Right cardiac atrium (tissue), 5 donors: ENCODE data around the gene NELL1. TPM values are rescaled to one million over a fixed set of nuclear protein-coding genes. Genes with fewer than 3 reads are reported as not detected.
"Not testable (repeated sequence)": the region's sequence is repeated elsewhere in the genome, so short reads cannot be mapped to it uniquely, and the experiment has no call there.

ENCODE experiments used
- ATAC-seq, 2 donors: fragments of 200-7000 bp; cut with Tn5 transposase; one replicate each; pipeline versions ENCODE4 v1.8.0 to v1.9.1; 2020; ENCODE audit warnings: moderate library complexity in 2 of 2, mild to moderate bottlenecking in 1 of 2
- DNase-seq, 3 donors: peaks; one replicate each; pipeline ENCODE4 v3.0.0-alpha.2; 2020
- H3K27ac ChIP-seq: one replicate; pipeline ENCODE4 v1.5.1; 2013; ENCODE audit warnings: mild to moderate bottlenecking, low read length, control low read depth, moderate library complexity
- H3K27me3 ChIP-seq: one replicate; pipeline ENCODE4 v1.6.1; 2013; ENCODE audit not compliant: control insufficient read depth, insufficient read depth
- H3K4me1 ChIP-seq: one replicate; pipeline ENCODE4 v1.6.1; 2013; ENCODE audit warnings: low read length; ENCODE audit not compliant: control insufficient read depth, insufficient read depth
- H3K4me3 ChIP-seq: one replicate; pipeline ENCODE4 v1.5.1; 2013; ENCODE audit warnings: low read length, control low read depth
- H3K9me3 ChIP-seq: one replicate; pipeline ENCODE4 v1.6.1; 2013; ENCODE audit warnings: low read length; ENCODE audit not compliant: control insufficient read depth
- WGBS: extraction: QIAGEN DNeasy Blood & Tissue Kit; methylation state at CpG from one replicate; pipeline ENCODE4 v1.1.7; 2013; 5-methylcytosine and 5-hydroxymethylcytosine counted together
- intact Hi-C, 4 donors: fragments of 100-400 bp; cut with DNase I; formaldehyde crosslinking; loops; one replicate each; pipeline versions ENCODE4 v1.11.0 to v1.14.0; 2022 to 2023
- polyA plus RNA-seq: library from polyadenylated mRNA; stranded (reverse); fragments of 200-250 nt; gene quantifications from one replicate; pipeline ENCODE4 v1.2.3, GENCODE V29; 2013
- total RNA-seq, 4 donors: library from RNA; stranded (reverse); fragmentation: NEBNext Ultra II Directional; extraction: Animal tissue kit (Norgen Biotek cat#: 25700); gene quantifications; one replicate each; pipeline ENCODE4 v1.2.1, GENCODE V29; 2021
- donor health status: healthy with polysubstance abuse.
- donor health status: DM: no; HTN: yes; CAD: no.
- donor health status: DM: no; HTN: no; CAD: no.
- donor health status: DM: no; HTN: yes; CAD: no; lungs with severe emphysema.
- donor health status: DM: yes; HTN: yes; CAD: no.

The NELL1 gene
- total and polyA plus RNA-seq, 5 donors, result 0.09 to 0.22 TPM; not detected in 3

DNA sequence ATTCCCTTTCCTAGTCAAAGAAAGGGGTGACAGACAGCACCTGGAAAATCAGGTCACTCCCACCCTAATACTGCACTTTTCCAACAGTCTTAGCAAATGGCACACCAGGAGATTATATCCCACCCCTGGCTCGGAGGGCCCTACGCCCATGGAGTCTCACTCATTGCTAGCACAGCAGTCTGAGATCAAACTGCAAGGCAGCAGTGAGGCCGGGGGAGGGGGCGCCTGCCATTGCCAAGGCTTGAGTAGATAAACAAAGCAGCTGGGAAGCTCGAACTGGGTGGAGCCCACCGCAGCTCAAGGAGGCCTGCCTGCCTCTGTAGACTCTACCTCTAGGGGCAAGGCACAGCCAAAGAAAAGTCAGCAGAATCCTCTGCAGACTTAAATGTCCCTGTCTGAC, 602.8 kb downstream of the NELL1 start:
- H3K27me3 ChIP-seq, H3K27ac ChIP-seq, H3K9me3 ChIP-seq, intact Hi-C loops, H3K4me3 ChIP-seq, ATAC-seq, H3K4me1 ChIP-seq: not testable (repeated sequence)
- DNase-seq, result peak in 1 of 3 donors; percentile 25
- 75% methylated on average over 6 of the region's 6 CpGs for WGBS

DNA sequence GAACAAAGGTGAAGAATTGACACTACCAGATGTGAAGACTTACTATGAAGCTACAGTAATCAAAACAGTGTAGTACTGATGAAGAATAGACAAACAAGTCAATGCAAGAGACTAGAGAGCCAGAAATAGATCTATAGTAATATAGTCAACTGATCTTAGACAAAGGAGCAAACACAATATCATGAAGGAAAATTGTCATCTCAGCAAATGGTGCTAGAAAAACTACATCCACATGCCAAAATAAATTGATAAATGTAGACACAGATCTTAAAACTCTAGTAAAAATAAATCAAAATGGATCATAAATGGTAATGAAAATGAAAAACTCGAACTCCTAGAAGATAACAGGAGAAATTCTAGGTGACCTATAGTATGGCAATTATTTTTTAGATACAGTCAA, 609.5 kb downstream of the NELL1 start:
- Histone ChIP-seq H3K27me3 (no peaks in the 10 kb centered on the region), H3K9me3 (no peaks in the 10 kb centered on the region), H3K27ac (no peak overlapping the region), H3K4me1 (no peaks in the 10 kb centered on the region), H3K4me3 (no peak overlapping the region)
- intact Hi-C loops, result no loop called here
- WGBS, result 70% methylated on average over 1 of the region's 1 CpG
- no peak for ATAC-seq
- no peak for DNase-seq

DNA sequence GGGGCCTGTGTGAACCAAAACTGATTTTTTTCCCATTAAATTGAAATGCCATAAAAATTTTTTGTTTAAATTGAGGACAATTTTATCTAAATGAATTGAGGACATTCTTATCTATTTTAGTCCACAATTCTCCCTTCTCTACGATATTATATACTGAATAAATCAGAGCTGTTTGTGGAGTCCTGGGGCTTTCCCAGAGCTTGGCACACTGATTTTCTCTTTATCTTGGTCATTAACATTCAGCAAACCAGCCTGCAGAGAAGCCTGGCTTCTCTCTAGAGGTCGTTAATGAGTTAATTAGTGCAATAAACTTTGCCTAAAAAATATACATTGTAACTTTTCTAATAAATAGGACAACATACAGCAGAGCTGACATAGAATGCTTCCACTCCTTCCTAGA, 615.7 kb downstream of the NELL1 start:
- Histone ChIP-seq H3K4me3 (no peak overlapping the region), H3K27ac (no peak overlapping the region), H3K9me3 (no peaks in the 10 kb centered on the region), H3K27me3 (no peaks in the 10 kb centered on the region), H3K4me1 (no peaks in the 10 kb centered on the region)
- DNase-seq (no peak), ATAC-seq (no peak)
- 15% methylated on average over 2 of the region's 2 CpGs for WGBS
- intact Hi-C loops, result no loop called here

GRCh38 chr11:21289686-21290085, 620.3 kb downstream of the NELL1 start:
- Histone ChIP-seq H3K27ac (no peak overlapping the region), H3K4me1 (no peaks in the 10 kb centered on the region), H3K9me3 (no peaks in the 10 kb centered on the region), H3K27me3 (no peaks in the 10 kb centered on the region), H3K4me3 (no peak overlapping the region)
- ATAC-seq, result no peak
- DNase-seq, result no peak
- intact Hi-C loops, result no loop called here
- WGBS, result 72% methylated on average over 4 of the region's 4 CpGs

GRCh38 chr11:21295508-21295907, 626.1 kb downstream of the NELL1 start:
- DNase-seq (no peak), ATAC-seq (no peak)
- Histone ChIP-seq H3K27ac (no peak overlapping the region), H3K4me1 (no peaks in the 10 kb centered on the region), H3K9me3 (no peaks in the 10 kb centered on the region), H3K4me3 (no peak overlapping the region), H3K27me3 (no peaks in the 10 kb centered on the region)
- intact Hi-C loops, result no loop called here
- WGBS, result 54% methylated on average over 2 of the region's 2 CpGs

DNA sequence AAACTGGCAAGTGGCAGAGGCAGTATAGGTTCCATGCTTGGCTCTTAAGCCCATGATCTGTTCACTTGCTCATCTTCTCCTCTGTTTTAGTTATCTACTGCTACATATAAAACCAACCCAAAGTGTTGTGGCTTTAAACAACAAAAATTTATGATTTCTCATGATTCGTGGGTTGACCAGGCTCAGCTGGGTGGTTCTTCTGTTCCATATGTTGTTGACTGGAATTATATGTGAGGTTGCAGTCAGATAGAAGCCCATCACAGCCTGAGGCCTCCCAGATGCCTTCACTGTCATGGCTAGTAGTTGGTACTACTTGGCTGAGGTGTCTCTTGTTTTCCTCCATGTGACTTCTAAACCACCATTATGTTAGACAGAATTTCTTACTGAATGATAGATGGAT, 632.6 kb downstream of the NELL1 start:
- no peak overlapping the region for H3K27ac ChIP-seq
- WGBS, result 66% methylated on average over 1 of the region's 1 CpG
- peaks cover 2% of the 10 kb centered on the region for H3K9me3 ChIP-seq
- no peaks in the 10 kb centered on the region for H3K27me3 ChIP-seq
- intact Hi-C loops, result no loop called here
- no peak for DNase-seq
- no peak for ATAC-seq
- H3K4me3 ChIP-seq, result no peak overlapping the region
- H3K4me1 ChIP-seq, result no peaks in the 10 kb centered on the region

DNA sequence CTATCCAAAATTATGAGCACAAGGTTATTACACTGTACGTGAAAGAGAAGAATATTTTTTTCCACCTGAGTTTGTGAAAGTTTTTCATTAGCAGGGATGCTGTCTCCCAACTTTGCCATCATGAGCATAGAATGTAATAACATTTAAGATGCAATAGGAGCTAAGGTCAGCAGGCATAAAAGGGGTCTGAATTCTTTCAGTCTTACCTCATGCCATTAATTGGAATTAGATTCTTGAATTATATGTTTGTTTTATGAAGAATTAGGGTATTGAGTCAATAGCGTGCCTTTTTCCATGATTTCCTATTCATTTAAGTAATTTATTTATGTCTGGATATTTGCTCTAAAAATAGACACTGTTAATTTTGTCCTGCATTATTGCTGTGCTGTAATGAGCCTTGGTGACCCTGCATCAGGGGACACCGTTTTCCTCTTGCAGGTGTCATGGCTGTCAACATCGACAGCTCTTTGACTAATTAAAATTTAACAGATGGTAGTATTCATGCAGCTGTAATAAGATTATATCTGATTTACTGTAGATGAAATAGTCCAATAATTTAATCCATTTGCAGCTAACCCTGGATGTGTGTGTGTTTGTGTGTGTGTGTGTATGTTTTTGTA, 637.5 kb downstream of the NELL1 start:
- ATAC-seq (no peak), DNase-seq (no peak)
- H3K27ac ChIP-seq, result no peak overlapping the region
- H3K27me3 ChIP-seq, result no peaks in the 10 kb centered on the region
- 73% methylated on average over 4 of the region's 4 CpGs for WGBS
- peaks cover 2% of the 10 kb centered on the region for H3K9me3 ChIP-seq
- intact Hi-C loops, result no loop called here
- H3K4me3 ChIP-seq, result no peak overlapping the region
- no peaks in the 10 kb centered on the region for H3K4me1 ChIP-seq

GRCh38 chr11:21307874-21308273, 638.5 kb downstream of the NELL1 start:
- DNase-seq (no peak), ATAC-seq (no peak)
- H3K27ac ChIP-seq, result no peak overlapping the region
- H3K27me3 ChIP-seq, result no peaks in the 10 kb centered on the region
- no peak overlapping the region for H3K4me3 ChIP-seq
- intact Hi-C loops, result no loop called here
- 28% methylated on average over 4 of the region's 4 CpGs for WGBS
- H3K9me3 ChIP-seq, result no peaks in the 10 kb centered on the region
- no peaks in the 10 kb centered on the region for H3K4me1 ChIP-seq

DNA sequence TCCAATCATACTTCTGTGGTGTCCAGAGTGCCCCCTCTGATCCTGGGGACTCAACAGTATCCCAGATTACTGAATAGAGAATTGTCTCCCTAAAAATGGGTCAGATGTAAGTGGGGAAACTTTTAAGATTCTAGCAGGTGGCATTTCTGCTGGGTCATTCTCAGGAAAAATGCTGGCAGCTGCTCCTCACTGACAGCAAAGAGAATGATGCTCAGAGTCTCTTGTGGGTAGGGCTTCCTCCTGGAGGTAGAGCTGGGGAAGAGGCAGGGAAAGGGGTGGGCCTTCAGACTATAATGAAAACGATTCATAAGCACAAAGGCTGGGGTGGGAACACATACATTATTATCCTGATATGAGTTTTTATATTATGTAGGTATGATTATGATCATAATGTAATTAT, 647.2 kb downstream of the NELL1 start:
- intact Hi-C loops, result no loop called here
- H3K4me3 ChIP-seq, result no peak overlapping the region
- no peaks in the 10 kb centered on the region for H3K9me3 ChIP-seq
- no peak for DNase-seq
- H3K27ac ChIP-seq, result no peak overlapping the region
- no peak for ATAC-seq
- H3K27me3 ChIP-seq, result no peaks in the 10 kb centered on the region
- WGBS, result 24% methylated on average over 1 of the region's 1 CpG
- no peaks in the 10 kb centered on the region for H3K4me1 ChIP-seq

GRCh38 chr11:21321072-21321471, 651.7 kb downstream of the NELL1 start:
- DNase-seq (no peak), ATAC-seq (no peak)
- Histone ChIP-seq H3K9me3 (no peaks in the 10 kb centered on the region), H3K27ac (no peak overlapping the region), H3K27me3 (no peaks in the 10 kb centered on the region), H3K4me1 (no peaks in the 10 kb centered on the region), H3K4me3 (no peak overlapping the region)
- 26% methylated on average over 2 of the region's 2 CpGs for WGBS
- intact Hi-C loops, result no loop called here

- H3K27ac ChIP-seq, result no peak overlapping the region
- intact Hi-C loops, result no loop called here
- no peaks in the 10 kb centered on the region for H3K4me1 ChIP-seq
- DNase-seq (no peak), ATAC-seq (peak in 1 of 2 donors; percentile 45)
- 13% methylated on average over 1 of the region's 1 CpG for WGBS
- no peak overlapping the region for H3K4me3 ChIP-seq
- H3K27me3 ChIP-seq, result no peaks in the 10 kb centered on the region
- H3K9me3 ChIP-seq, result no peaks in the 10 kb centered on the region
These were observed 652.1 kb downstream of the NELL1 start for GRCh38 chr11:21321530-21321929.

DNA sequence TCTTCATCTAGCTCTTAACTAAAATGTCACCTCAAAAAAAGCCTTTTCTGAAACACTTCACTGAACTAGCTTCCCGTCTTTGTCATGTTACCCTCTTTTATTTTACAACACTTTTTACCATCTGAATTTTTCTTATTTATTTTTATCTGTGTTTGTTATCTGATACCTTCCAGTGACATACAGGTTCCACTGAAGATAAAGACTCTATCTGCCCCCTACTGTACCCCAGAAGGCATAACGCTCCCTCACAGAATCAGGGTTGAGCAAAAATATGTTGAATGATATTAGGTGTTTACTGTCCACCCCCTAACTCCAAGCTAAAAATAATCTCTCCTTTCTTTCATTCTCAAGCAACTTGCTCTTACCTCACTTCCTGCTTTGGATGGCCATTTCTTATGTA, 654.2 kb downstream of the NELL1 start:
- ATAC-seq (no peak), DNase-seq (no peak)

More for the DNA sequence above, 654.2 kb downstream of the NELL1 start:
- 89% methylated on average over 2 of the region's 2 CpGs for WGBS
- no peak overlapping the region for H3K4me3 ChIP-seq
- intact Hi-C loops, result no loop called here
- H3K27ac ChIP-seq, result no peak overlapping the region
- no peaks in the 10 kb centered on the region for H3K27me3 ChIP-seq
- H3K9me3 ChIP-seq, result no peaks in the 10 kb centered on the region
- H3K4me1 ChIP-seq, result no peaks in the 10 kb centered on the region
